OCI-LY1 (cell line): ENCODE measurements around the gene SHH.

ENCODE experiments used
- EZH2 ChIP-seq: fragments of 200-600 bp; sonication (generic), shearing (Covaris generic); IDR thresholded peaks from 2 replicates; pipeline ENCODE4 v1.8.0; 2017; ENCODE audit warnings: borderline replicate concordance, mixed run types, mild to moderate bottlenecking, antibody characterized with exemption, low read length, moderate library complexity, mixed read lengths
- TF ChIP-seq, protein P1 (sequence below): fragments of 200-600 bp; sonication (generic), shearing (Covaris generic); IDR thresholded peaks from 2 replicates; pipeline ENCODE4 v1.5.1; 2017; ENCODE audit warnings: mild to moderate bottlenecking, antibody characterized with exemption, low read length, moderate library complexity, mixed read lengths

DNA sequence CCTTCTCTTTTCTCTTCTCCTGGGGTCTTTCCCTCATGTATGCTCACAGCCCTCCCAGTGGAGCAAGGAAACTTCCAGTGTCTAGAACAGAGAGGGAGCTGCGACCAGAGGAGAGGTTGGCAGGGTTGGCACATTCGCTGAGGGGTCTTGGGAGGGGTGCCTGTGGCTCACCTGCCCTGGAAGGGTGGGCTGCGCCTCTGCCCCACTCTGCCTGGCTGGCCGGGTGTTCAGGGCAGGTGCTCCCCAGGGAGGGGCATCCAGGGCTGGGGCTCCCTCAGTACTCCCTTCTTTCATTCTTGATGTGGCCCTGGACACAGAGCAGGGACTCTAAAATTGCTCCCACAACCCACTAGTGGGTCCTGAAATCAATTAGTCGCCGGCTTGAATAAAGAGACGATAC lies 16.9 kb downstream of the SHH start:
- no peak for TF ChIP-seq EZH2
- TF ChIP-seq, protein P1, sequence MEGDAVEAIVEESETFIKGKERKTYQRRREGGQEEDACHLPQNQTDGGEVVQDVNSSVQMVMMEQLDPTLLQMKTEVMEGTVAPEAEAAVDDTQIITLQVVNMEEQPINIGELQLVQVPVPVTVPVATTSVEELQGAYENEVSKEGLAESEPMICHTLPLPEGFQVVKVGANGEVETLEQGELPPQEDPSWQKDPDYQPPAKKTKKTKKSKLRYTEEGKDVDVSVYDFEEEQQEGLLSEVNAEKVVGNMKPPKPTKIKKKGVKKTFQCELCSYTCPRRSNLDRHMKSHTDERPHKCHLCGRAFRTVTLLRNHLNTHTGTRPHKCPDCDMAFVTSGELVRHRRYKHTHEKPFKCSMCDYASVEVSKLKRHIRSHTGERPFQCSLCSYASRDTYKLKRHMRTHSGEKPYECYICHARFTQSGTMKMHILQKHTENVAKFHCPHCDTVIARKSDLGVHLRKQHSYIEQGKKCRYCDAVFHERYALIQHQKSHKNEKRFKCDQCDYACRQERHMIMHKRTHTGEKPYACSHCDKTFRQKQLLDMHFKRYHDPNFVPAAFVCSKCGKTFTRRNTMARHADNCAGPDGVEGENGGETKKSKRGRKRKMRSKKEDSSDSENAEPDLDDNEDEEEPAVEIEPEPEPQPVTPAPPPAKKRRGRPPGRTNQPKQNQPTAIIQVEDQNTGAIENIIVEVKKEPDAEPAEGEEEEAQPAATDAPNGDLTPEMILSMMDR: no peak
